HG03060 (cell line): ENCODE data around the gene SGK1.
"Not testable (repeated sequence)": the region's sequence is repeated elsewhere in the genome, so short reads cannot be mapped to it uniquely, and the experiment has no call there.

Source experiments
- ATAC-seq: cut with Tn5 transposase; IDR thresholded peaks from one replicate; pipeline ENCODE4 v1.9.1; 2021; ENCODE audit warnings: low read depth, moderate number of reproducible peaks; ENCODE audit not compliant: unreplicated experiment

Gene SGK1

GRCh38 chr6:134195985-134196384 lies 121.9 kb downstream of the SGK1 start:
- ATAC-seq = no peak

- no peak for ATAC-seq
These were observed 122.6 kb downstream of the SGK1 start for GRCh38 chr6:134195164-134195906.

GRCh38 chr6:134193536-134194498 lies 124.1 kb downstream of the SGK1 start:
- no peak for ATAC-seq

GRCh38 chr6:134192609-134193008 lies 125.3 kb downstream of the SGK1 start:
- ATAC-seq = not testable (repeated sequence)

GRCh38 chr6:134190883-134191282 lies 127.0 kb downstream of the SGK1 start:
- ATAC-seq = no peak

GRCh38 chr6:134187751-134188150 lies 130.2 kb downstream of the SGK1 start:
- no peak for ATAC-seq

- ATAC-seq = no peak
These were observed 130.8 kb downstream of the SGK1 start for GRCh38 chr6:134187154-134187553.

GRCh38 chr6:134186355-134186754 lies 131.6 kb downstream of the SGK1 start:
- ATAC-seq = no peak

GRCh38 chr6:134185277-134185676 lies 132.6 kb downstream of the SGK1 start:
- no peak for ATAC-seq

- ATAC-seq = no peak
These were observed 134.1 kb downstream of the SGK1 start for GRCh38 chr6:134183844-134184243.

GRCh38 chr6:134182528-134182927 lies 135.4 kb downstream of the SGK1 start:
- no peak for ATAC-seq

- ATAC-seq = not testable (repeated sequence)
These were observed 136.2 kb downstream of the SGK1 start for GRCh38 chr6:134181726-134182125.

GRCh38 chr6:134181251-134181650 lies 136.7 kb downstream of the SGK1 start:
- ATAC-seq = not testable (repeated sequence)

GRCh38 chr6:134180540-134180939 lies 137.4 kb downstream of the SGK1 start:
- ATAC-seq = not testable (repeated sequence)

- ATAC-seq = no peak
These were observed 139.5 kb downstream of the SGK1 start for GRCh38 chr6:134178161-134179044.

GRCh38 chr6:134177753-134178160 lies 140.2 kb downstream of the SGK1 start:
- ATAC-seq = no peak

- ATAC-seq = no peak
These were observed 140.7 kb downstream of the SGK1 start for GRCh38 chr6:134177236-134177635.

- no peak for ATAC-seq
These were observed 141.5 kb downstream of the SGK1 start for GRCh38 chr6:134176264-134176975.

- ATAC-seq = no peak
These were observed 142.2 kb downstream of the SGK1 start for GRCh38 chr6:134175532-134176263.
